CMK (cell line): ENCODE results near the gene IQSEC1.

ENCODE experiments used
- DNase-seq: peaks from one replicate; pipeline ENCODE4 v3.0.0-alpha.2; 2010; ENCODE audit warnings: low read depth

The IQSEC1 gene

DNA sequence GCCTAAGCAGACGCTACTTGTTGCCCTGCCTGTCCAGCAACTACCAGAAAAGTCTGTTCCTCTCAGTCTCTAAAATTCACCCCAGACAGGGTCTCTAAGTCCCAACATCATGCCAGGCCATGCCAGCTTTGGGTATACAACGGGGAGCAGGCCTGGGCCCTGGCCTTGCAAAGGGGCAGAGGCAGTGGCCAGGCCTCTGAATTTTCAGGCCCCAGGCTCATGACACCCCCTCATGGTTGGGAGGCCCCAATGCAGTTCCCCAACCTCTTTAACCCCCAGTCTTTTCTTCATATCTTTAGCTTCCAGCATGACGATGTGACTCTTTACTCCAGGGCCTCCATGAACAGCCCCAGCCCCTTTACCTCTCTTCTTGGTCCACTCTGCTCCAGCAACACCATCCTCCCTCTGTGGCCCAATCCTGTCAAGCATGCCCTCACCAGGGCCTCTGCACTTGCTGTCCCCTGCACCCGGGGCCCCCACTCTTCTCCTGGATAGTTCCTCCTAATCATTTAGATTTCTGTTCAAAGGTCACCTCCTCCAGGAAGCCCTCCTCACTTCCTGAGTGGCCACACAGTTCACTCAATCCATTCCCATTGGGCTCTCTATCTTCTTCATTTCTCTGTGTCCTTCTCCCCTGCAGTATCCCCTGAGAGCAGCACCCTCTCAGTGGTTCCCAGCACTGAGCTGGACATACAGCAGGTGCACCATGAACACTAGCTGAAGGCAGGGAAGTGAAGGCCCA, 4.8 kb downstream of the IQSEC1 start:
- DNase-seq = no peak

DNA sequence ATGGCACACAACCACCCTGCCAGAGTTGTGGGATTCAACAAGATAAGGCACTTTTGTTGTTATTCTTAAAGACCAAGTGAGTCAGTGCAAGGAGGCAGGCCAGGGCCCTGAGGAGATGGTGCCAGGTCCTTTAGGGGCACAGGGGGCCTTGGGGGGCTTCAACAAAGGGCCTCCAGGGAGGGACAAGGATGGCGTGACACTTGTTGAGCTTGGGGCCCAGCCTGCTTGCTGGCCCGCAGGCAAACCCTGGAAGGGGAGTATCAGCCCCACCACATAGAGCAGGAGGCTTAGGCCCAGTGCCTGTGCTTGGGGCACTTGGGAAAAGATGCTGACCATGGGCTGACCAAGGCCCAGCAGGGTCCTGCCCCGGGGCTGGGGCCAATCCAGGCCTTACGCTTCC, 5.5 kb downstream of the IQSEC1 start:
- DNase-seq = no peak

DNA sequence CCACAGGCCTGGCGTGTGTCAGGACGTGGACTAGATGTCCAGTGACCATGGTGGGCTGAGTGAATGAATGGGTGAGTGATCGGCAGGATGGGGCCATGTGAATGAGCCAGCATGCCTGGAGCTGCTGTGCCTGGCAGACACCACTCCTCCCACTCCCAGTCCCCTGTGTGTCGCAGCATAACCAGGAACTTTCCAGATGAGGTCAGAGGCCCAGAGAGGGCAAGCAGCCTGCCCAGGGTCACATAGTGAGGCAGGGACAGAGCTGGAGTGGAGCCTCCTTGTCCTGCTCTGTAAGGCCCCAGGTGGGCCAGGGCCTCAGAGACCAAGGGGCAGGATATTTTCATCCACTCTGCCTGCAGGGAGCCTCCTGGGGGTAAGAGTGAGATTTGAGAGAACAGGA, 6.4 kb downstream of the IQSEC1 start:
- no peak for DNase-seq

DNA sequence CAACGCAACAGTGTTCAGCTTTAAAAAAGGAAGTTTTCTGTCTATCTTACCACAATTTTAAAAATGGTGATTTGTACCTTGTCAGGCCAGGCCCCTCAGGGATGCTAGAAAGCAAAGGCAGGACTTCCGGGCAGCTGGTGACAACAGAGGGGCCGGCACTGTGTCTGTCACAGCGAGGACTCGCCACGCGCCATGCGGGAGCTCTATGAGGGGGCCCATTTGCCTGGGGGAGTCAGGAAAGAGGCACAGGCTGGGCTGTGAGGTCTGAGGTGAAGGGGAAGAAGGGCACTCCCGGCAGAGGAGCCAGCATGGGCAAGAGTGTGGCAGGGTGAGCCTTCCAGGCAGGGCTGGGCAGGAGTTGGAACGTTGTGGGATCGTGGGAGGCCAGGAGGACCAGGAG, 7.0 kb downstream of the IQSEC1 start:
- no peak for DNase-seq

DNA sequence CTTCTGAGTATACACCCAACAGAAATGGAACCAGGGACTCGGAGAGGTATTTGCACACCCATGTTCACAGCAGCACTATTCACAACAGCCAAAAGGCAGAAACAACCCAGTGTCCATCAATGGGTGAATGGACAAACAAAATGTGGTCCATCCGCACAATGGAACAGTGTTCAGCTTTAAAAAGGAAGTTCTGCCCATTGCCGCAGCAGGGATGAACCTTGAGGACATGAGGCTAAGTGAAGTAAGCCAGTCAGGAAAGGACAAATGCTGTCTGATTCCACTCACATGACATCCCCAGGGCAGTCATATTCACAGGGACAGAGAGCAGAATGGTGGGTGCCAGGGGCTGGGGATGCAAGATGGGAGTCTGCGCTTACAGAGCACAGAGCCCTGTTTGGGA, 7.5 kb downstream of the IQSEC1 start:
- no peak for DNase-seq

DNA sequence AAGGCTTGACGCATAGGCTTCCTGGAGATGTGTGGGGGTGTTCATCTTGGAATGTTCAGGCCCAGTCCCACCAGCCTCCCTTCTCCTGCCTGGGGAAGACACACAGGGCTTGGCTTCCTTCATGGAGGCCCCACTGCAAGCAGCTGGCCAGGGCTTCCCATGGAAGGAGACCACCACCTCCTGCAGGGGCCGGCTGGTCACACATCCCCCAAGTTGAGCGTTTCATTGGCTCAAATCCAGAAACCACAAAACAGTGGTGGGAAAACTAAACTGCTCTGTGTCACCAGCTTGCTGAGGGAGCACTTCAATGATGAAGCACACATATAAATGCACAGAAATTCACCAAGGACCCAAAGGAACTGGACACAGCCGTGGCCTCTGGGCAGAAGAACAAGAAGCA, 8.3 kb downstream of the IQSEC1 start:
- DNase-seq = no peak

DNA sequence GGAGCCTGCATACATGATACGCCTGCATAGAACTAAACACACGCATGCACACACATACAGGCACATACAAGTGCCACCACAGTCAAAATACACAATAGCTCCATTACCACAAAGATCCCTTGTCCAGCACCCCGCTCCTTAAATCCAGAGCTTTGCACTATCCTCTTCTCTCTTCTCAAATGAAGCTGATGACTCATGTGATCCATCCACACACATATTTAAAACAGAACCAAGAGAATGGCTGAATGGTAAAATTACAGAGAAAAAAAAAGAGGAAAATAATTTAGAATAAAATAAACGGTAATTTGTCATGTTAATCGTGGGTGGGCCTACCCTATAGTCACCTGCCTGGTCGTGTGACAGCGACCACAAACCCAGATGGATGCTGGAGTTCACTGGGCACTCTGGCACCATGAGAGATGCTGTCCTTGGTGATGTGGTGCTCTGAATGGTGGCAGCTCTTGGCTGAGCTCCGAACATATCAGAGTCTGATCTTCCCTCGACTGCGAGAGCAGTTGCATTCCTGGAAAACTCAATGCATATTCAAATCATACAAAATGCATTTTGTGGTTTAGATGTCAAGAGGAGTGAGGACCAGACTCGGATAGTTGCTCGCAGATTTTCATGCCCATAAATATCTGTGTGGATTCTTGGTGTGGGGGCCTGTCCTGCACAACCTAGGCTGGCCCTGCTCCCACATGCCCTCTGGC, 8.9 kb downstream of the IQSEC1 start:
- no peak for DNase-seq

DNA sequence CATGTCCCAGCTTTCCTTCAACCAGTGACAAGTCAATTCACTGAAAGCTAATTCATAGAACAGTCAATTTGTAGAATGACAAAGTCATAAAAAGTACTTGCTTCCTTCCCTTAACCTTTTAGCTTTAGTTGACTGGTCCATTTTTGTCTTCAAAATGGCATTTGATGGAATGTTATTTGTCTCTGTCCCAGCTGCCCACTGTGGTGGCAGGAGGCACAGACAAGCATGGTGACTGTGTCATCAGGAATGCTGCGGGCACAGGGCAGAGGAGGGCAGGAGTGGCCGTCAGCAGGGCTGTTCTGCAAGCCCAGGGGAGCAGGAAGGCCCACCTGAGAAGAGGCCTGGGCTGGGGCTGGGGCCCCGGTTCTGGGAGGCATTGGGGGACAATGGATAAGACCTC, 10.0 kb downstream of the IQSEC1 start:
- no peak for DNase-seq

DNA sequence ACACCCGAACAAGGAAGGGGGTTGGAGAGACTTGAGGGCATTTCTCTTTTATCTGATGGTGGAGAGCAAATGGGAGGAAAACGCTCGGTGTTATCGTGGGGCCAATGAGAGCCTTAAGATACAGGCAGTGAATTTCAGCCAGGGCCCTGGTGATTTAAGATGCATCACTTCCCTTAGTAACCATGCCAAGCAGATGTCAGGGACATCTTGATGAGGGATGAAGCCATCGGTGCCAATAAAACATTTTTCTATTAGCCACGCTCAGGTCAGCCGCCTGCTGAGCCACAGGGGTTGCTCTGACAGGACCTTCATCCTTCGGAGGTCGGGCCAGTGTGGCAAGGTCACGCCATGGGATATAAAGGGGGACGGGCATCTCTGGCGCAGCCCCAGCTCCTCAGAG, 10.6 kb downstream of the IQSEC1 start:
- no peak for DNase-seq

DNA sequence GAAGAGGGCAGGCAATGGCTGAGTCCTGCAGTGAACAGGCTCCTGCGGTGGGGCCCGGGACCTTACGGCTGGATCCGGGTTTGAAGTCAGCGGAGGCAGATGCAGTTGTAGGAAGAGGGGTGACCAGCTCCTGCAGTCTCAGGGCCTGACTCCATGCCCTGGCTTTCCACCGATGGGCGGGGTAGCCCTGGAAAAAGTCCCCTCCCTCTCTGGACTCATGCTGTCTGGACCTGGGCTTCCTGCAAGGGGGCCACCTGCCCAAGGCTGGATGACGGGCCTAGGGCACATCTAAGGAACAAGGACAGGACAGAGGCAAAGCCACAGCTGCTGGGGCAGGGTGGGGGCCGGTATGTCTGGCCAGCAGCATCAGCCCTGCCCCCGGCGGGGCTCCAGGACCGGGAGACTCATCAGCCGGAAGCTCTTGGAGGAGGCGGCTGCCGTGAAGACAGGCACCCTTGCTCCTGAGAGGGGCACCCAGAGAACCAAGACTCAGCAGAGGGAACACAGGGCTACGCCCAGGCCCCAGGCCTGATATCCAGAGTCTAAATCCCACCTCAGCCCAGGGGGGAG, 12.8 kb downstream of the IQSEC1 start:
- DNase-seq = no peak

DNA sequence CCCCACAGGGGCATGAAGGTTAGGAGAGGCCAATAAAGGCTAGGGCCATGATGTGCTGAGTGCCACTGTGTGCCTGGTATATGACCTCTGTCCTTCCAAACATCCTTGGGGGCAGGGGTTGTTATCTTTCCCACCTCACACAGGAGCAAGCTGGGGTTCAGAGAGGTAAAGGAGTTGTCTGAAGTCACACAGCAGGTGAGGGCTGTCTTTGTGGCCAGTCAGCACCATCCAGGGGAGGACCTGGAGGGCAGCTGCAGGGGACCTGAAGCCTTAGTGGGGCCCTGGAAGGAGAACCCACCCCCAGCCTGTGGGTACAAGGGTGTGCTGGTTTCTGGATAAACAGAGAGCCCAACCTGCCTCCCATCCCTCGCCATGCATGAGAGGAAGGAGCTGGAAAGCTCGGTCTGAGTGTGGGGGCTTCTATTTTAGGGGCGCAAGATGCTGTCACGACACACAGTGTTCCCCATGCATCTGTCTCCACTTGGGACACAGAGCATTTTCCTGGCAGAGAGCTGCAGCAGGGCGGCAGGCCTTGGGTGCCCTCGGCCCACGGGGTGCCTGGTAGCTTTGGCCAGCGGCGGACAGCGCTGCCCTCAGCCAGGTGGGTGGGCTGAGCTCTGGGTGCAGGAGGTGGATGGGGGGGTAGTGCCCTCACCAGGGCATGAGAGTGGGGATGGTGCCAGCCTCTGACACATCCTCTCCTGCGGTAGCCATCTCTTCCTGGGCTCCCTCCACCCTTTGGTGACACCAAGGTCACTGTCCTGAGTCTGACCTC, 14.7 kb downstream of the IQSEC1 start:
- DNase-seq = no peak

DNA sequence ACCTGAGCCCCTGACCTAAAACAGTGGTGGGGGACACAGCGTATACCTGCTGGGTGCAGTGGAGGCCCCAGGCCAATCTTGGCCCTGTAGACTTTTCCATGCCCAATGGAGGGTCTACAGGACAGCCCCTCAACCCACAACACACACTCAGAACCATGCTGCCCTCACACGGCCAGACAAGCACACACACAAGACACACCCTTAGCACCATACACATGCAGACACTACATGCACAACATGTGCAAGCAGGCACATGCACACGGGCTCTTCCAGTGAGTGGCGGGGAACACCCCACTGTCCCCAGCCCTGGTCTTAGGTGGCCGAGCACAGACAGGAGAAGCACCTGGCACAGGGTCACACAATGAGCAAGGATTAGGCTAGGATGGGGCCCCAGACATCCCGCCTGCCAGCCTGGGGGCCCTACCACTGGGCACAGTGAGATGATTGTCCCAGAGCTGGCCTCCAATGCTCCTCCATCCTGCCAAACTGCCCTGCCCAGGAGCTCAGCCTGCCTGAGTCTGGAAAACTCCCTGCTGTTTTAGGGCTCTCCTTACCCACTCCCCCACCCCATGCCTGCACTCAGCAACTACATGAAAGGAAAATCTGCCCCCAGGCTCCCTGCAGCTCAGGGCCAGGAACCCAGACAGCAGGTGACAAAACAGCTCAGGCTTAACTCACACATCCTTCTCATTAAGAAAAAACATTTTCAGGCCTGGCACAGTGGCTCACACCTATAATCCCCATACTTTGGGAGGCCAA, 15.8 kb downstream of the IQSEC1 start:
- DNase-seq = no peak

DNA sequence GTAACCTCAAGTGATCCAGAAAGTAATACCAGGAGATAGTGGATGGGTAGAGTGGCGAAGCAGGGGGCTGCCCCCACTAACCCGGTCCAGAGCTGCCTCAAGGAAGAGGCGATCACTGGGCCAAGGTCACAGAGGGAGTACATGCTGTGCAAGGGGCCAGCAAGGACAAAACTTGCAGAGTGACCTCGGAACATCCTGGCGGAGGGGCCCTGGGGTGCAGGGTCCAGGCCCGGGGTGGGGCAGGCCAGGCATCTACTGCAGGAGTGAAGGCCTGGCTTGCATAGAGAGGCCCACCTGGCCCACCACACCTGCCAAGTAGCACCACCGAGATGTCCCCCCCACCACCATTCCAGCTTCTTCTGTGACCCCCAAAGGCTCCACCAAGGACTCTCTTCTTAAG, 17.6 kb downstream of the IQSEC1 start:
- DNase-seq = no peak

DNA sequence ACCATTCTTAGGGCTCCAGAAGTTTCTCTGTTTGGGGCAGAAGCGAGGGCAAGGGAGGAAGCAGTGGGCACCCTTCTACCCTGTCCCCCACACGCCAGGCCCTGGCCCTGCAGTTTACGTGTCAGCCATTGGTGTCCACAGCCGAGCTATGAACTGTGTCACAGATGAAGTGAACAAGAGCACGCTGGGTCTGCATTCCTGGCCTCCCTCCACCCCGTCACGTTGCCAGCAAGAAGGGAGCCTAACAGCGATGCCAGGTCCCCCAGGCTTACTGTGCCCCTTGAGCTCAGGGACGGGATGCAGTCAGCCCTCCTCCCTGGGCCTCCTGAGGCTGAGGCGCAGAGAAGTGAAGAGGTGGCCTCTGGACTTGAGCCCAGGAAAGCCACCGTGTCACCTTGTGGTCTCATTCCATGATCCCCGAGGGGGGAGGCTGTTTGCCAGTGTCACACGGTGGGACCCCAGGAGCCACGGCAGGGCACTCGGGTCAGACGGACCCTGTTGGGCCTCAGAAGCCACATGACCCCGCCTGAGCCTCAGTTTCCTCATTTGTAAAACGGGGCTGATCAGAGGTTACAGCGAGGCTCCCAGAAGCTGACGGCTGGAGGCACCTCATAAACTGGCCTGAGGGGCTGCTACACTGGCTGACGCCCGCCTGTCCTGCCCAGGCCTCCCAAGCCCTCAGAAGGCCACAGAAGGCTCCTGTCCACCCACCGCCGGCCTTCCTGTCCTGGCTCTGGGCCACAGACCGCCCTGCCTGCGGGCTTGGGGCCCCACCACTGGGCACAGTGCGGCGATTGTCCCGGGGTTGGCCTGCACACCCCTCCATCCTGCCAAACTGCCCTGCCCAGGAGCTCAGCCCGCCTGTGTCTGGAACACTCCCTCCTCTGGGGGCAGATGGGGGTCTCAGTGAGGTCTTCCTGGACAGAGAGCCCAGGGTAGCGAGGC, 18.6 kb downstream of the IQSEC1 start:
- DNase-seq = no peak

DNA sequence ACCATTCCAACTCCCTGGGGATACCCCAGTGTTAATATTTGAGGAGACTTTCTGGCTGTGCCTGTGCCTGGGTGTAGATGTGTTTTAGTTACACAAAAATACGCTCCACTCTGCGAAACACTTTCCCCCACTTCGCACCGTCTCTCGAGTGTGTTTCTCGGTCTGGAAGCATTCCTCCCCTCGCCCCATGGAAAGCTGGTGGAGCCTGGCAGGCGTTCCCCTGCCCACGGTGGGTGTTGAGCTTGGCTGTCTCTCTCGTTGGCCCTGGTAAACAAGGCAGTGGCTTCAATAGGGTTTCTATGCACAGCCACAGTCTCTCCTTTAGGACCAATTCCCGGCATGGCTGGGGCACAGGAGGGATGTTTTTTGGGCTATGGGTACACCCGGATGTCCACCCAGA, 19.3 kb downstream of the IQSEC1 start:
- DNase-seq = no peak

DNA sequence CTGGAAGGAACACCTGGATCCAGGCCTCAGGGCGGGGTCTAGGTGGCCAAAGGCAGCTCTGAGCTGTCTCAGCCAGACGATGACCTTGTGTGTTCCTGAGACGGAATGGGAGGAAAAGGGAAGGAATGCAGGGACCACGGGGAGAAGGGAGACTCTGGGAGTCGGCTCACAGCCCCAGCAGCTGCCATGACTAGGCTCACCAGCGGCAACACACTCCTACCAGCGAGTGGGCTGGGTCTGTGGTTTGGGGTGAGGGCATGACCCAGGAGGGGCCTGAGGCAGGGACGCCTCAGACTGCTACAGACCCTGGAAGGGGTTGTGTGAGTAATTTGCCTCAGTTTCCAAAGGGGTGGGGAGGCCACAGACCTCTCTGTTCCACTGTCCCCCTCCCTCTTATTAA, 19.8 kb downstream of the IQSEC1 start:
- no peak for DNase-seq

DNA sequence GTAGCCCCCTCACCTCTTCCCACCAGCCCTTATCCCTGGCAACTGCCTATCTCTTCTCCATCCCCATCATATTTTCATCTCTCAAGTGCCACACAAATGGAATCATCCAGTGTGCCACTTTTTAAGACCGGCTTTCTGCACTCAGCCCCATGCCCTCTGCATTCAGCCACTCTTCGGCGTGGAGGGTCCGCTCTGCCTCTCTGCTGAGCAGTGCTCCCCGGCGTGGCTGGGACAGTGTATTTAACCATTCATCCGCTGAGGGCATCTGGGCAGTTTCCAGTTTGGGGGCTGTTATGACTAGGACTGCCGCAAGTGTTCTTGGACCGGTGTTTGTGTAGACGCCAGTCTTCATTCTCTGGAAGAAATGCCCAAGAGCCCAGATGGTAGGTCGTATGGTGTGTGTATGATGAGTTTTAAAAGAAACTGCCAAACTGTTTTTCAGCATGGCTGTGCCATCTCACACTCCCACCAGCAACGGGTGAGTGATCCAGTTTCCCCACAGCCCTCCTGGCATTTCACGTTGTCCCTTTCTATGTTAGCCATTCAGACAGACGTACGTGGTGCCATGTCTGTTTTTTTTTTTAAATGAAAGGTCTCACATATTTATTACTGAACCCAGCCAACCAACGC, 20.9 kb downstream of the IQSEC1 start:
- DNase-seq = no peak

DNA sequence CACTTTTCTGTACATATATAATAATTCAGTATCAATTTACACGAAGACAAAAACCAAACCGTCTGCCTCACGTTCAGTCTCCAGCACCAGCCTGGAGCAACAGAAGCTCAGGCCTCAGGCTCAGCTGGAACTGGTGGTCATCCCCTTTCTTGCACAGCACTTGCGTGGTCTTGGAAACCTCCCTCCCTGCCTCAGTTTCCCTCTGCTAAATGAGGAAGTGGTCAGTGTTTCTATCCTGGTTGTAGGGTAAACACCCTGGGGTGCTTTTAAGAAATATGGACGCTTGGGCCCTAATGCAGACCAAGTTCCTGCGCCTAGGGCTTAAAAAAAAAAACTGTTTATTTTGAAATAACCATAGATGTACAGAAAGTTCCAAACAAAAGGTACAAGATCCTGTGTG, 21.6 kb downstream of the IQSEC1 start:
- DNase-seq = no peak

DNA sequence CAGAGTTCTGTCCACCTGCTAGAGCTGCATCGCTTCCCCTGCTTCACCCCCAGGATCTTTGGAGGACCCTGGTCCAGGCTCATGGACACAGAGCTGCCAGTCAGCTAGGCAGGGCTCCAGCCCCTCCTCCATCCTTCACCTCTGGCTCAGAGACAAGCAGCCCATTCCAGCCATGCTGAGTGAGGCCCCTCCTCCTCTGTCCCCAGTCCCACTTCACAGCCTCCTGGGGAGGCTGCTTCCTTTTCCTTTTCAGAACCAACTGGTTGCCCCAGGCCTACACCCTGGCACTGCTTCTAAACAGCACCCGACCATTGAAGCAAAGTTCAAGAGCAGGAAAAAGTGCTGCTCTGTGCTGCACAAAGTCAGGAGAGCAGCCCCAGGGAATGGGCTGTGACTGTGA, 22.2 kb downstream of the IQSEC1 start:
- DNase-seq = no peak

DNA sequence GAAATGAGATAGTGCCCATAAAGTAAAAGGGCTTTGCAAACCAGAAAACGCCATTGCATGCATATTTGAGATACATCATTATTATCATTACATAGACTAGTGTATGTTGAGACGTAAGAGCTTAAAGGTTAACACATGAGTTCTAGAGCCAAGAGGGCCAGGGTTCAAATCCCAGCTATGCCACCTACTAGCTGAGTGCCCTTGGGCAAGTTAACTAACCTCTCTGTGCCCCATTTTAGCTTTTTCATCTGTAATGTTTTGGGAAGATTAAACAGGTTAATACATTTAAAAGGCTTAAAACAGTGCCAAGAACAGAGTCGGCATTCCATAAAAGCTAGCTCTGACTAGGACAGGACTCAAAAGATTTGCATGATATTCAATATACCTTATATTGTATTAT, 22.8 kb downstream of the IQSEC1 start:
- DNase-seq = no peak
